GM12891 (cell line): ENCODE data around the gene LHFPL3.

Experiments
- DNase-seq: peaks from one replicate; pipeline ENCODE4 v3.0.0; 2011; ENCODE audit warnings: low spot score; ENCODE audit not compliant: insufficient read length
- FAIRE-seq: peaks from 2 replicates; lab custom pipeline; 2011; peaks lifted over from hg19 to GRCh38; lab: Jason Lieb, UNC
- PAX5 ChIP-seq: IDR thresholded peaks from 2 replicates; pipeline ENCODE4 v1.6.1; 2011; ENCODE audit warnings: low read length, moderate library complexity, mild to moderate bottlenecking; ENCODE audit not compliant: insufficient read depth, severe bottlenecking
- POLR2A ChIP-seq: IDR thresholded peaks from 2 replicates; pipeline ENCODE4 v1.6.1; 2011; ENCODE audit warnings: low read depth, low read length, control low read depth
- POLR2AphosphoS5 ChIP-seq: IDR thresholded peaks from 2 replicates; pipeline ENCODE4 v1.6.1; 2011; ENCODE audit warnings: low read depth, low read length, control low read depth
- POU2F2 ChIP-seq: IDR thresholded peaks from 2 replicates; pipeline ENCODE4 v1.6.1; 2011; ENCODE audit warnings: low read depth, mild to moderate bottlenecking, control low read depth, low read length, moderate library complexity
- SPI1 ChIP-seq: IDR thresholded peaks from 2 replicates; pipeline ENCODE4 v1.6.1; 2011; ENCODE audit warnings: low read depth, low read length, control low read depth
- TAF1 ChIP-seq: IDR thresholded peaks from 2 replicates; pipeline ENCODE4 v1.6.1; 2011; ENCODE audit warnings: low read depth, low read length, control low read depth

The LHFPL3 gene

GRCh38 chr7:104327534-104327933 is 869 bp upstream of the LHFPL3 start:
- FAIRE-seq (no peak), DNase-seq (no peak)
- TF ChIP-seq SPI1 (no peak), PAX5 (no peak), POLR2A (no peak), POU2F2 (no peak), POLR2AphosphoS5 (no peak), TAF1 (no peak)

GRCh38 chr7:104327938-104328295 is 486 bp upstream of the LHFPL3 start:
- DNase-seq (no peak), FAIRE-seq (no peak)
- TF ChIP-seq POU2F2: no peak
- TF ChIP-seq POLR2AphosphoS5: no peak
- no peak for TF ChIP-seq PAX5
- TF ChIP-seq POLR2A: no peak
- no peak for TF ChIP-seq TAF1
- no peak for TF ChIP-seq SPI1

GRCh38 chr7:104328970-104329825 is 795 bp downstream of the LHFPL3 start:
- DNase-seq (no peak), FAIRE-seq (no peak)
- TF ChIP-seq POLR2AphosphoS5: no peak
- no peak for TF ChIP-seq SPI1
- no peak for TF ChIP-seq PAX5

- FAIRE-seq (no peak), DNase-seq (no peak)
- TF ChIP-seq POLR2A: no peak
Measured at GRCh38 chr7:104341546-104341945, 13.1 kb downstream of the LHFPL3 start.

DNA sequence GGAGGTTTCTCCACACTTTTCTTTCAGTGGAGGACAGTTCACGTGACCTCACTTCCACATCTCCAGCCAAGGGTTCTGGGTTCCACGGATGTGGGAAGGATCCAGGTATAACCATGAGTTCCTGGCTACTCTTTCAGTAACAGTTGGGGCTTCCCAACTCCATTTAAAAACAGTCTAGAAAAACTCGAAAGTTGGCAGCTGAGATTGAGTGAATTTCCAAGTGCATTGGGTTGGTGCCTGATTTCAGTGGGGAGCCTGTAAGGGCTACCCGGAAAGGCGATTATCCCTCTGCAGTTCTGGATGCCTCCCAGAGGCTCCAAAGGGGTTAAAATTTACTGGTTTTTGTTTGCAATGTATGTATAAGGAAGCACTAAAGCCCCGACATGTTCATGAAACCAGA is 24.3 kb downstream of the LHFPL3 start:
- no peak for DNase-seq
- FAIRE-seq: no peak
- no peak for TF ChIP-seq POLR2AphosphoS5
- no peak for TF ChIP-seq PAX5

DNA sequence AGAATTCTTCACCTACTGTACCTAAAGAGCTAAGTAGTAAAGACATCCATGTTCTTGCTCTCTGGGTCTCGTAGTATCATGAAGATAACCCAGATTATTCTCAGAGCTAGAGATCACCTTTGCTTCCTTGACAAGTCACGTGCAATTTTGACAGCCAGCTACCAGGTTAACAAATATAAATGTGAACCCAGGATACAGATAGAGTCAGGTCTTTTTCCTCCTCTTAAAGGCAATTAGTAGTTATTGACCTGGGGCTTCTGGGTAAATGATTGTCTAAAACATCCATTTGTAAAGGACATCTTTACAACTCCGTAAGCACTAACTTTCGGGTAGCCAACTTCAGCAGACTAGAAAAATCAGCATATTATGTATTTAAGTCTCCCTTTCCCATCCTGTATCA is 28.8 kb downstream of the LHFPL3 start:
- DNase-seq (no peak), FAIRE-seq (no peak)
- TF ChIP-seq SPI1 (no peak), POLR2A (no peak), POLR2AphosphoS5 (no peak)

DNA sequence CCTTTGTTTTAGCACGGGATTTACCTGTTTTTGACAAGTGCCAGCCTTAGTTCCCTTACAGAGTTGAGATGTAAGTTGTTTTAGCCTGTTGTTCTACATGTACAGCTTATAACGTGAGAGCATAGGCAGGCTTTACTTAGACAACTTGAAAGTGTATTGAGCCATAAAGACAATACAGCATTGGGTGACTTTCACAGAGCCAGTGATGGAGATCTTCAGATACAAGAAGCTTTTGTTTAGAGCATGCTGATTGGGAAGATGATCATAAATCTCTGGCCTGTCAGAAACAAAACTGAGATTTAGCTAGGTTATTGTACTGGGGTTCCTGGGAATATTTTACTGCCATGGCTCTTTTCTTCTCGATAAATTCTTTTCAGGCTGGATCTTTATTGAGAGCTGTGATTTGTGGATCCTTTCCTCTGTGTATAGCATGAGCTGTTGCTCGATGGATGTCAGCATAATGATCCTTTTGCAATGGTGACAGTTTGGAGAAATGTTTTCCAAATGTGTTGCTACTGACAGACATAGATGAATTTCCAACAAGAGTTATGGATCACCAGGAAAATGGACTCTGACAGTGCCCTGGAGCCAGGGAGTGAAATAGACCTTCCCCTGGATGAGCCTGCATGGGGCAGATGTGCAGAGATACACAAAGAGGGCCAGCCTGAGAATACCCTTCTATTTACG is 30.2 kb downstream of the LHFPL3 start:
- TF ChIP-seq POLR2AphosphoS5 (no peak), SPI1 (no peak), TAF1 (no peak)
- DNase-seq: no peak
- no peak for FAIRE-seq

DNA sequence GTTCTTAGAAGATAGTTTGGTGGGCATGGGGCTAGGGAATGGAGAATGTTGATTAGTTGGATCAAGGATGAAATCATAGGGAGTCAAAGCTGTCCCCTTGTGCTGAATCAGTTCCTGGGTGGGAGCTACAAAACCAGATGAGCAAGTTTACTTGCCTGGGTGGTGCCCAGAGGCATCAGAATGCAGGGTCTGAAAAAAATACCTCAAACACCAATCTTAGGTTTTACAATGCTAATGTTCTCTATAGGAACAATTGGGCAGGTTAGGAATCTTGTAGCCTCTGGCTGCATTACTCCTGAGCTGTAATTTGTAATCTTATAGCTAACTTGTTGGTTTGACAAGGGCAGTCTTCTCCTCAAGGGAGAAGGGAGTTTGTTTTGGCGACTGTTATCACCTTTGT is 34.4 kb downstream of the LHFPL3 start:
- TF ChIP-seq POLR2AphosphoS5 (no peak), PAX5 (no peak), POLR2A (no peak), SPI1 (no peak), POU2F2 (no peak), TAF1 (no peak)
- no peak for FAIRE-seq
- DNase-seq: no peak

- no peak for DNase-seq
- FAIRE-seq: no peak
- no peak for TF ChIP-seq POLR2A
- TF ChIP-seq TAF1: no peak
- TF ChIP-seq PAX5: no peak
- TF ChIP-seq POLR2AphosphoS5: no peak
- no peak for TF ChIP-seq POU2F2
- TF ChIP-seq SPI1: no peak
Measured at GRCh38 chr7:104363355-104363754, 35.0 kb downstream of the LHFPL3 start.

- DNase-seq (no peak), FAIRE-seq (no peak)
- TF ChIP-seq PAX5: no peak
- no peak for TF ChIP-seq POLR2AphosphoS5
- TF ChIP-seq TAF1: no peak
- TF ChIP-seq POU2F2: no peak
- no peak for TF ChIP-seq SPI1
- no peak for TF ChIP-seq POLR2A
Measured at GRCh38 chr7:104366390-104366789, 38.0 kb downstream of the LHFPL3 start.

DNA sequence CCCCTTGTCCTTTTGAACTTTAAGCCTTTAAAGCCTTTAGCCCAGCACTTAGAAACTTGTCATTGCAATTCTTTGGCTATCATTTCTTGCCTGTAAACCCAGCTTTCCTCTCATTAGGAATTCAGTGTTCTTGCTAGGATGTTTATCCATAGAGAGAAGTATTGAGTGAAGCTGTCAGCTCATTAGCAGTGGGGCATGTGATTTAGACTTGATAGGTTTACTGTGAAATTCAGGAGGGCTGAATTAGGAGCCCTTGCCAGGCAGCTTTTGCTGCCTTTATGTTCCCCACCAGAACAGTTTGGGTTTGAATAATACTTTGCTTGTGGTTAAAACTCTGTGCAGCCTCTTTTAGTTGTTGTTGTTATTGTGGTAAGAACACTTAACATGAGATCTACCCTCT is 39.5 kb downstream of the LHFPL3 start:
- DNase-seq (no peak), FAIRE-seq (no peak)
- no peak for TF ChIP-seq POU2F2
- TF ChIP-seq POLR2AphosphoS5: no peak
- TF ChIP-seq POLR2A: no peak
- no peak for TF ChIP-seq TAF1
- TF ChIP-seq PAX5: no peak
- no peak for TF ChIP-seq SPI1
